GM12864 (cell line): ENCODE data around the gene CNIH3.

ENCODE experiments used
- DNase-seq: peaks from one replicate; pipeline ENCODE4 v3.0.0-alpha.2; 2011; ENCODE audit warnings: low read depth
- H3K4me3 ChIP-seq: 2 replicates; pipeline ENCODE4 v1.5.1; 2011; ENCODE audit warnings: mild to moderate bottlenecking, low read depth, low read length, control low read depth
- TF ChIP-seq, protein P1 (sequence below): IDR thresholded peaks from 2 replicates; pipeline ENCODE4 v1.5.1; 2011; ENCODE audit warnings: low read depth, mild to moderate bottlenecking, moderate library complexity, low read length, control low read depth, inconsistent platforms; ENCODE audit errors: missing control alignments

The CNIH3 gene

DNA sequence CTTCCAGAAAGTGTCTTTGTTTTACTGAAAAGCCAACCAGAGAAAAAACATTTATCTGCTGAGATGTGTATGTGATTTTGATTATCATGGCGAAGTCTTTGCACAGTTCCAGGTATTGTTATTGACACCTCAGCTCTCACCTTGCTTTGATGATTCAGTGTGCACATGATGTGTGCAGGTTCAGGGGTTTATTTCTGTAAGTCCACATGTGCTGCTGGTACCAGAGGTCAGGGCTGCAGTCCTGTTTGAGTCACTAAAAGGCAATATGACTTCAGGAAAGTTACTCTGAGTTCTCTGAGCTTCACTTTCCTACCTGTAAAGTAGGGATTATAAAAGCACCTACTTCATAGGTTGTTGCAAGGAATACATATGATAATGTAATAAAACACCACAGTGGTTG lies 97.1 kb downstream of the CNIH3 start:
- H3K4me3 ChIP-seq, result no peak overlapping the region
- no peak for DNase-seq
- TF ChIP-seq, protein P1, sequence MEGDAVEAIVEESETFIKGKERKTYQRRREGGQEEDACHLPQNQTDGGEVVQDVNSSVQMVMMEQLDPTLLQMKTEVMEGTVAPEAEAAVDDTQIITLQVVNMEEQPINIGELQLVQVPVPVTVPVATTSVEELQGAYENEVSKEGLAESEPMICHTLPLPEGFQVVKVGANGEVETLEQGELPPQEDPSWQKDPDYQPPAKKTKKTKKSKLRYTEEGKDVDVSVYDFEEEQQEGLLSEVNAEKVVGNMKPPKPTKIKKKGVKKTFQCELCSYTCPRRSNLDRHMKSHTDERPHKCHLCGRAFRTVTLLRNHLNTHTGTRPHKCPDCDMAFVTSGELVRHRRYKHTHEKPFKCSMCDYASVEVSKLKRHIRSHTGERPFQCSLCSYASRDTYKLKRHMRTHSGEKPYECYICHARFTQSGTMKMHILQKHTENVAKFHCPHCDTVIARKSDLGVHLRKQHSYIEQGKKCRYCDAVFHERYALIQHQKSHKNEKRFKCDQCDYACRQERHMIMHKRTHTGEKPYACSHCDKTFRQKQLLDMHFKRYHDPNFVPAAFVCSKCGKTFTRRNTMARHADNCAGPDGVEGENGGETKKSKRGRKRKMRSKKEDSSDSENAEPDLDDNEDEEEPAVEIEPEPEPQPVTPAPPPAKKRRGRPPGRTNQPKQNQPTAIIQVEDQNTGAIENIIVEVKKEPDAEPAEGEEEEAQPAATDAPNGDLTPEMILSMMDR, result no peak

- TF ChIP-seq, protein P1, result no peak
- no peak for DNase-seq
- no peak overlapping the region for H3K4me3 ChIP-seq
These were observed 98.4 kb downstream of the CNIH3 start for GRCh38 chr1:224714553-224714952.

DNA sequence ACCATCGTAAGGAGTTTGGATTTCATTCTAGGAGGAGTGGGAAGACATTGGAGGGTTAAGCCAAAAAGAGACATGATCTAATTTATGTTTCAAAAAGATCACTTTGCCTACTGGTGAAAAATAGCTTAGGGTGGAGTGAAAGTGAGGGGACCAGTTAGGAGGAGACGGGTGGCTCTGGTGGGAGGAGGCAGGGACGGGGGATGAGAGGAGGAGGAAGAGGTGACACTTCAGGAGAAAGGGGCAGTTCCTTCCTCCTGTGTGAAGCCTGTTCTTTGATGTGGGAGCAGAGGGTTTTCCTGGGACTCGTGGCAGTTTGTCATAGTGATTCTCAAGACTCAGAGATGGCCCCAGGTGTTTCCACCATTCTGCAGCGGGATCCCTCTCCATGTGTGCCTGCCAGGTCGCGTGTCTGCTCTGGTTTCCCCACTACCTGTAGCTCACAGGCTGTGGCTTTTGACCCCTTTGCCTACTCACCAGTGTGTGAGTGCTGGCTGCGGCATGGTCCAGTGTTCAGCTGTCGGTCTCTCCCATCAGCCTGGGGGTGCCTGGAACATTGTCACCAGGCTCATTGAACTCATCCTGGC lies 102.4 kb downstream of the CNIH3 start:
- TF ChIP-seq, protein P1, result no peak
- DNase-seq, result no peak
- H3K4me3 ChIP-seq, result no peak overlapping the region

DNA sequence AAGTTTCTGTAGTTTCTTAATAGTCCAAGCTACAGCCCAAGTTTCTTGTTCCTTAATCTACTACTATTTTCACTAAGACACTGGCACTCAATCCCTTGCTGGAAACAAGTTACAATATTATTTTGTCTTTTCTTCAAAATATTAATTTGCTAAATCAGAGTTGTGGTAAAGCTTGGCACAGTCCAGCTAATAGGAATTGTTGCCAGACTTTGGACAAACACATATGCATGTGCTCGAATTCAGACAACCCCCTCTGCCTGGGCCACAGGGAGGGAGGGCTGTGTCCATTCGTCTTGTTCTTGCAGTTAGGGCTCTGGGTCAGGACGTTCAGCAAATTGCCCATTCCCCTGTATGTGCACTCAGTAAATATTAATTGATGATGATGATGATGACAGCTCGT lies 103.6 kb downstream of the CNIH3 start:
- TF ChIP-seq, protein P1, result no peak
- no peak overlapping the region for H3K4me3 ChIP-seq

DNA sequence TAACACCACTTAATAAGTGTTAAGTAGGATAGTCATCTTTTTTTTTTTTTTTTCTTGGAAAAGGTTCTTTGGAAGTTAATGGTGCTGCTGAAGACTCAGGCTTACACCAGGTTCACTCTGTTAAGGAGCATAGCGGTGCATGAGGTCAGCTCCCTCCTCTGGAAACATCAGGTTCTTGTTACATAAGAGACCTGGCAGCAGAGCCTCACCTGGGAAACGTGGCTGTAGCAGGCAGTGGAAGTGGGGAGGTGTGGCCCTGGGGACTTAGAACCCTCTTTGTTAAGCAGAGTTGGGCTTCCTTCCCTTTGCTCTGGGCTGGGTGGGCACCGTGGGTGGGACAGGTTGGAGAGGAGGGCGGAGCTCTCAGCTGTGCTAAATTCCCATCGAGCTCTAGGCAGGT lies 104.1 kb downstream of the CNIH3 start:
- TF ChIP-seq, protein P1, result no peak
- no peak overlapping the region for H3K4me3 ChIP-seq
- DNase-seq, result no peak

More for the DNA sequence above, 103.6 kb downstream of the CNIH3 start:
- DNase-seq, result no peak

DNA sequence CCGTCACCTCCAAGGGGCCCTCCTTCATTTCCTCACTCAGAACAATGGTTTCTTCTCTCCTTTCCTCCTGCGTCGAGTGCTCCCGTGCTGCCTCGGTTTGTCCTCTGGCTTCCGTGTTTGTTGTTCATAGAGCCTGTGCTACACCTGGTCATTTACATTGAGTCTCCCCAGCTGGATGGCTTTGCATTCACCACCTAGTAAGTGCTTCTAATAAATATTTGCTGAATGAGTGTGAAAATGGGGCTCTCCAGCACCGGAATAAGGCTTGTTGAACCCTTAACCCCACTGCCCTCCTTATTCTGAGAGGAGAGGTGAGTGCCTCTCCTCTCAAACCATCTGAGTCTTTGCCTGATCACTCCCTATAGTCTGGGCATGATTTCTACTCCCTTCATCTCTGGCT lies 104.9 kb downstream of the CNIH3 start:
- H3K4me3 ChIP-seq, result no peak overlapping the region
- TF ChIP-seq, protein P1, result no peak

DNA sequence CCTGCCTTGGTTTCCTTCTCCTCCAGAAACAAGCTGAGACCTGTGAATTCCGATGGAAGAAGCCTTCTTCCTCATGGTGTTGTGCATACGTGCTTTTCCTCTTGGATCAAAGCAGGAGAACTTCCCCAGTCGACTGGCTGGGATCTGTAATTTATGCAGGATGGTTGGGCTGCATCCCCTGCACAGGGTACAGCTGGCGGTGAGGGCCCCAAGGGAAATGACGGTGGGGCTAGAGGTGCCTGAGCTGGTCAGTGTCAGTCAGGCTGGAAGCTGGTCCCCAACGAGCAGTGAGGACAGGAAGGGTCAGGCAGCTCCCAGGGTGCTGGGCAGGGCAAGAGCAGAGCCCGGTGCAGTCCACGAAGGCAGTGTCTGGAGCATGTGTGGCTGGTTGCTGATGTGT lies 106.7 kb downstream of the CNIH3 start:
- H3K4me3 ChIP-seq, result no peak overlapping the region
- no peak for DNase-seq
- TF ChIP-seq, protein P1, result no peak

More for the DNA sequence above, 104.9 kb downstream of the CNIH3 start:
- no peak for DNase-seq
